DND-41 (cell line): Measurements from ENCODE around the gene TMED1.

ENCODE experiments used
- EZH2 ChIP-seq: IDR thresholded peaks from 3 replicates; pipeline ENCODE4 v1.6.1; 2012; ENCODE audit warnings: borderline replicate concordance, low read depth, mild to moderate bottlenecking, moderate library complexity, low read length, inconsistent platforms; ENCODE audit not compliant: severe bottlenecking
- TF ChIP-seq, protein P1 (sequence below): IDR thresholded peaks from 2 replicates; pipeline ENCODE4 v1.5.1; 2012; ENCODE audit warnings: borderline replicate concordance, low read length, moderate library complexity, mild to moderate bottlenecking; ENCODE audit not compliant: poor library complexity, severe bottlenecking; ENCODE audit errors: extremely low read depth

DNA sequence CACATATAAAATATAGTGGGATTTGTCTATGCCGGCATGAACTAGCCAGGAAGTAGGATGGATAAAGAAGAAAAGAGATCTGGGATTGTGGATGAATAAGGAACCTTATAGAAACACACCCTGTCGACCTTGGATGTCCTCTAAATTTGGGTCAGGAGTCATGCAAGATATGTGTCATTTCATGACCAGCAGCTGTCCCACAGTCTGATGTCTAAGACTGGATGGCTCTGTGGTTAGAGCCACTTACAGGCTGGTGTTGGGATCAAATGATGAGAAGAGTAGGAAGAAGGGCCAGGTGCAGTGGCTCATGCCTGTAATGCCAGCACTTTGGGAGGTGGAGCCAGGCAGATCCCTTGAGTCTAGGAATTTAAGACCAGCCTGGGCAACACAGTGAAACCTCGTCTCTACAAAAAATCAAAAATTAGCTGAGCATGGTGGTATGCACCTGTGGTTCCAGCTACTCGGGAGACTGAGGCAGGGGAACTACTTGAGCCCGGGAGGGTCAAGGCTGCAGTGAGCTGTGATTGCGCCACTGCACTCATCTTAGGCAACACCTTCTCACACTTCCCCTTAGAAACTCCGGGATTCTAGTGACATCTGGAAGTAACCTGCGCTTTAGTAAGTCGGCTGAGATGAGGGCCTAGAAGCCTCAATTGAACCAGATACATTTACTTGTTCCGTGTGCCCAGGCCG is 30.8 kb downstream of the TMED1 start:
- TF ChIP-seq, protein P1, sequence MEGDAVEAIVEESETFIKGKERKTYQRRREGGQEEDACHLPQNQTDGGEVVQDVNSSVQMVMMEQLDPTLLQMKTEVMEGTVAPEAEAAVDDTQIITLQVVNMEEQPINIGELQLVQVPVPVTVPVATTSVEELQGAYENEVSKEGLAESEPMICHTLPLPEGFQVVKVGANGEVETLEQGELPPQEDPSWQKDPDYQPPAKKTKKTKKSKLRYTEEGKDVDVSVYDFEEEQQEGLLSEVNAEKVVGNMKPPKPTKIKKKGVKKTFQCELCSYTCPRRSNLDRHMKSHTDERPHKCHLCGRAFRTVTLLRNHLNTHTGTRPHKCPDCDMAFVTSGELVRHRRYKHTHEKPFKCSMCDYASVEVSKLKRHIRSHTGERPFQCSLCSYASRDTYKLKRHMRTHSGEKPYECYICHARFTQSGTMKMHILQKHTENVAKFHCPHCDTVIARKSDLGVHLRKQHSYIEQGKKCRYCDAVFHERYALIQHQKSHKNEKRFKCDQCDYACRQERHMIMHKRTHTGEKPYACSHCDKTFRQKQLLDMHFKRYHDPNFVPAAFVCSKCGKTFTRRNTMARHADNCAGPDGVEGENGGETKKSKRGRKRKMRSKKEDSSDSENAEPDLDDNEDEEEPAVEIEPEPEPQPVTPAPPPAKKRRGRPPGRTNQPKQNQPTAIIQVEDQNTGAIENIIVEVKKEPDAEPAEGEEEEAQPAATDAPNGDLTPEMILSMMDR = no peak
- no peak for TF ChIP-seq EZH2
